ENCODE data around the gene NCL.

DNA sequence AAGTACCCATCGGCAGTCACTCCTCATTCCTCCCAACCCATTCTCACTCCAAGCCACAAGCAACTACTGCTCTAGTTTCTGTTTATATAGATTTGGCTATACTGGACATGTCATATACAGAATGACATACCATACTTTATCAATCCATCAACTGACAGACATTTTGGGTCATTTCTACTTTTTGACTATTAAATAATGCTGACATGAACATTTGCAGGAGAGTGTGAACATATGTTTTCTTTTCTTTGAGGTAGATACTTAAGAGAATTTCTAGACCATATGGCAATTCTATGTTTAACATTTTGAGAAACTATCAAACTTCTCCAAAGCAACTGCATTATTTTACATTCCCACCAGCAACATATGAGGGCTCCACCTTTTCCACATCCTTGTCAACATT is 33.4 kb upstream of the NCL start:
- TF ChIP-seq POLR2A (IDR thresholded peaks at IDR 0.05): no peak
- TF ChIP-seq, protein P1, sequence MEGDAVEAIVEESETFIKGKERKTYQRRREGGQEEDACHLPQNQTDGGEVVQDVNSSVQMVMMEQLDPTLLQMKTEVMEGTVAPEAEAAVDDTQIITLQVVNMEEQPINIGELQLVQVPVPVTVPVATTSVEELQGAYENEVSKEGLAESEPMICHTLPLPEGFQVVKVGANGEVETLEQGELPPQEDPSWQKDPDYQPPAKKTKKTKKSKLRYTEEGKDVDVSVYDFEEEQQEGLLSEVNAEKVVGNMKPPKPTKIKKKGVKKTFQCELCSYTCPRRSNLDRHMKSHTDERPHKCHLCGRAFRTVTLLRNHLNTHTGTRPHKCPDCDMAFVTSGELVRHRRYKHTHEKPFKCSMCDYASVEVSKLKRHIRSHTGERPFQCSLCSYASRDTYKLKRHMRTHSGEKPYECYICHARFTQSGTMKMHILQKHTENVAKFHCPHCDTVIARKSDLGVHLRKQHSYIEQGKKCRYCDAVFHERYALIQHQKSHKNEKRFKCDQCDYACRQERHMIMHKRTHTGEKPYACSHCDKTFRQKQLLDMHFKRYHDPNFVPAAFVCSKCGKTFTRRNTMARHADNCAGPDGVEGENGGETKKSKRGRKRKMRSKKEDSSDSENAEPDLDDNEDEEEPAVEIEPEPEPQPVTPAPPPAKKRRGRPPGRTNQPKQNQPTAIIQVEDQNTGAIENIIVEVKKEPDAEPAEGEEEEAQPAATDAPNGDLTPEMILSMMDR (IDR thresholded peaks at IDR 0.05): no peak

Measured in thyroid gland (tissue), 4 donors.